ENCODE results near the gene CCL1.

The CCL1 gene, protein sequence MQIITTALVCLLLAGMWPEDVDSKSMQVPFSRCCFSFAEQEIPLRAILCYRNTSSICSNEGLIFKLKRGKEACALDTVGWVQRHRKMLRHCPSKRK

DNA sequence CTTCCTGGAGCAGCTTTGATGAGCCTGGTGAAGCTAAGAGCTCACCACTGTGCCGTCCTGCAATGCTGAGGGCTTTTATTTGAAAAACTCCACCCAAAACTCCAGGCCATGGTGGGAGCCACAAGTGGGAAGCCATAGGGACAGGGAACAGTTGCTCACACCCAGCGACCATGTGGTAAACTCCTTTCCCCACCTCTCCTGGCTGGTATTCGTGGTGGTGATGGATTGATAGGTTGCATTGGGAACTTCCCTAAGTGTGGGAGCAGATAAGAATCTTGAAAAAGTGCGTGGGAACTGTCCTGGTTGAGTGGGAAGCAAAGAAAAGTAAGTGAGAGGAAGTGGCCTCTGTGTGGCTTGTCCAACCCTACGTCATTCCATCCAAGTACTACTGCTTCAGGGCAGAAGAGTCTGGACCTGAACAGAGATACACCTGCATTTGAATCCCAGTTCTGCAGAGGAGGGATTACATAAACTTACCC lies at the start of gene CCL1:
Gene CCL1 (minus strand): TSS at position 51 of the 479 bp plus-strand sequence. CDS start 72 bp downstream, outside the sequence.
- peak within 1 kb of the TSS; percentile 56 for H3K27ac ChIP-seq
- peak within 1 kb of the TSS; percentile 13; the same call in 1 of the 2 replicates for H3K9ac ChIP-seq
- peaks cover 89% of the 10 kb centered on the region for H3K4me1 ChIP-seq
- peak within 1 kb of the TSS; percentile 69 for H3K4me2 ChIP-seq
- no peaks in the 10 kb centered on the region for H3K36me3 ChIP-seq
- no peak for TF ChIP-seq Cebpa-rat (IDR thresholded peaks at IDR 0.05)
- H3K9me3 ChIP-seq, result no peaks in the 10 kb centered on the region
- no peaks in the 10 kb centered on the region for H3K27me3 ChIP-seq
- no peak within 1 kb of the TSS for H3K4me3 ChIP-seq
- H4K20me1 ChIP-seq, result no peaks in the 10 kb centered on the region

GRCh38 chr17:34412534-34412933 lies 49.5 kb upstream of the CCL1 start:
- no peaks in the 10 kb centered on the region for H3K36me3 ChIP-seq
- H3K4me2 ChIP-seq, result no peak overlapping the region
- no peaks in the 10 kb centered on the region for H4K20me1 ChIP-seq
- no peaks in the 10 kb centered on the region for H3K27me3 ChIP-seq
- no peak overlapping the region for H3K9ac ChIP-seq
- H3K4me3 ChIP-seq, result no peak overlapping the region
- H3K27ac ChIP-seq, result no peak overlapping the region
- no peak for TF ChIP-seq Cebpa-rat (IDR thresholded peaks at IDR 0.05)
- H3K4me1 ChIP-seq, result no peaks in the 10 kb centered on the region
- no peaks in the 10 kb centered on the region for H3K9me3 ChIP-seq

- Histone ChIP-seq H3K27ac (no peak overlapping the region), H3K4me3 (no peak overlapping the region), H3K36me3 (no peaks in the 10 kb centered on the region), H3K9me3 (no peaks in the 10 kb centered on the region), H3K27me3 (no peaks in the 10 kb centered on the region), H4K20me1 (no peaks in the 10 kb centered on the region), H3K9ac (no peak overlapping the region), H3K4me2 (no peak overlapping the region), H3K4me1 (no peaks in the 10 kb centered on the region)
- no peak for TF ChIP-seq Cebpa-rat (IDR thresholded peaks at IDR 0.05)
Observed at GRCh38 chr17:34411646-34412421, 48.8 kb upstream of the CCL1 start.

DNA sequence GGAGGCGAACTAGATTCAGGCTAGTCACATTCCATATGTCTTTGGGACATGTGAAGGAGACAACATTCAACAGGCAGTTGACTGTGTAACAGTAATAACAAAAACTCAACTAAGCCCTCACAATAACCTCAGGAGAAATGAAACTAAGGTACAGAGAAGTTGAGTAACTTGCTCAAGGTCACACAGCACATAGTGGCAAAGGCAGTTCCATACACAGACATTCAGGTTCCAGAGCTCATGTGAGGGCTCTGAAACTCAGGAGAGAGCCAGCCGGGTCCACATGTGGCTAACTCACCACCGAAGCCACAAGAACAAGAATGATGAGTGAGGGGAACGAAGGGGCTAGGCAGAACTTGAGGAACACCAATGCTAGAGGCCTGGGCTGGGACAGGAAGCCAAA lies 46.3 kb upstream of the CCL1 start:
- Histone ChIP-seq H3K27ac (no peak overlapping the region), H3K4me3 (no peak overlapping the region), H3K4me2 (no peak overlapping the region), H4K20me1 (no peaks in the 10 kb centered on the region), H3K36me3 (no peaks in the 10 kb centered on the region), H3K9me3 (no peaks in the 10 kb centered on the region), H3K27me3 (no peaks in the 10 kb centered on the region), H3K9ac (no peak overlapping the region), H3K4me1 (no peaks in the 10 kb centered on the region)
- no peak for TF ChIP-seq Cebpa-rat (IDR thresholded peaks at IDR 0.05)

- no peaks in the 10 kb centered on the region for H4K20me1 ChIP-seq
- no peak overlapping the region for H3K9ac ChIP-seq
- no peak overlapping the region for H3K4me2 ChIP-seq
- H3K36me3 ChIP-seq, result no peaks in the 10 kb centered on the region
- H3K27ac ChIP-seq, result no peak overlapping the region
- H3K4me1 ChIP-seq, result no peaks in the 10 kb centered on the region
- H3K27me3 ChIP-seq, result no peaks in the 10 kb centered on the region
- no peak for TF ChIP-seq Cebpa-rat (IDR thresholded peaks at IDR 0.05)
- no peak overlapping the region for H3K4me3 ChIP-seq
- H3K9me3 ChIP-seq, result no peaks in the 10 kb centered on the region
Observed at GRCh38 chr17:34408439-34408838, 45.4 kb upstream of the CCL1 start.

DNA sequence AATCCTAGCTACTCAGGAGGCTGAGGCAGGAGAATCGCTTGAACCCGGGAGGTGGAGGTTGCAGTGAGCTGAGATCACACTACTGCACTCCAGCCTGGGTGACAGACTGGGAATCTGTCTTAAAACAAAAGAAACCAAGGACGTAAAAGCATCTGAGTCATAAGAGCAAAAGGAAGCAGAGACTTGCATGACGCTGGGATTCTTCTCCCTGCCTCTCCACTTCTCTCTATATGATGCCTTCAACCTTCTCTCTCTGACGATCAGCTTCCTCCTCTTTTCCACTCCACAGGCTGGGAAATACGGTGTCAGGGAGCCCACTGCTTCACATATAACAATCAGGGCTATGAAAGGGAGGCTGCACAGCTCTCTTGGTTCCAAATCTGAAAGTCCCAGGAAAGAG lies 43.2 kb upstream of the CCL1 start:
- no peaks in the 10 kb centered on the region for H3K4me1 ChIP-seq
- no peaks in the 10 kb centered on the region for H3K27me3 ChIP-seq
- no peak overlapping the region for H3K4me3 ChIP-seq
- no peak for TF ChIP-seq Cebpa-rat (IDR thresholded peaks at IDR 0.05)
- no peaks in the 10 kb centered on the region for H4K20me1 ChIP-seq
- H3K9ac ChIP-seq, result no peak overlapping the region
- no peaks in the 10 kb centered on the region for H3K36me3 ChIP-seq
- H3K27ac ChIP-seq, result no peak overlapping the region
- no peak overlapping the region for H3K4me2 ChIP-seq
- no peaks in the 10 kb centered on the region for H3K9me3 ChIP-seq

- Histone ChIP-seq H3K27me3 (no peaks in the 10 kb centered on the region), H3K9ac (no peak overlapping the region), H3K9me3 (no peaks in the 10 kb centered on the region), H3K4me2 (no peak overlapping the region), H3K27ac (no peak overlapping the region), H3K4me1 (peaks cover 26% of the 10 kb centered on the region), H4K20me1 (no peaks in the 10 kb centered on the region), H3K4me3 (no peak overlapping the region), H3K36me3 (no peaks in the 10 kb centered on the region)
- no peak for TF ChIP-seq Cebpa-rat (IDR thresholded peaks at IDR 0.05)
Observed at GRCh38 chr17:34403006-34403405, 40.0 kb upstream of the CCL1 start.

- H3K27me3 ChIP-seq, result no peaks in the 10 kb centered on the region
- no peak overlapping the region for H3K27ac ChIP-seq
- no peak overlapping the region for H3K9ac ChIP-seq
Observed at GRCh38 chr17:34401165-34401564, 38.1 kb upstream of the CCL1 start.

GRCh38 chr17:34400301-34400931 lies 37.4 kb upstream of the CCL1 start:
- Histone ChIP-seq H3K4me3 (no peak overlapping the region), H3K4me2 (no peak overlapping the region), H3K36me3 (no peaks in the 10 kb centered on the region), H3K9me3 (no peaks in the 10 kb centered on the region), H3K27ac (no peak overlapping the region), H4K20me1 (no peaks in the 10 kb centered on the region), H3K4me1 (peaks cover 37% of the 10 kb centered on the region), H3K27me3 (no peaks in the 10 kb centered on the region), H3K9ac (no peak overlapping the region)
- no peak for TF ChIP-seq Cebpa-rat (IDR thresholded peaks at IDR 0.05)

More at GRCh38 chr17:34401165-34401564, 38.1 kb upstream of the CCL1 start:
- H3K9me3 ChIP-seq, result no peaks in the 10 kb centered on the region
- TF ChIP-seq Cebpa-rat (IDR thresholded peaks at IDR 0.05), result no peak
- H4K20me1 ChIP-seq, result no peaks in the 10 kb centered on the region
- no peaks in the 10 kb centered on the region for H3K36me3 ChIP-seq
- H3K4me3 ChIP-seq, result no peak overlapping the region
- peaks cover 37% of the 10 kb centered on the region for H3K4me1 ChIP-seq
- H3K4me2 ChIP-seq, result no peak overlapping the region

DNA sequence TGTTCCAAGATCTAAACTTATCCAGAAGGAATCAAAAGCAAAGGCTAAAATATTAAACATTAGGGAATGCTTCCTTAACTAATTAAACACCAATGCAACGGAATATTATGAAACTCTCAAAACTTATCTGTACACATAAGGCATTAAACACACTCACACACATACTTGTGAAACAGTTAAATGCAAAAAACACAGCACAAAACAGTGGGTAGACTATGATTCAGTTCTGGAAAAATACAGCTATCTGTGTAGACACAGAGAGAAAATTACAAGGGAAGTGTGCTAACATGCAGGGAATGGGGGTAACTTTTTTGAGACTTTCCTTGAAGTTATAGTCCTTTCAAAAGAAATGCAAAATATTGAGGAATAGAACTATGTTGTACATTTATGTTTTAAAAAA lies 36.7 kb upstream of the CCL1 start:
- Histone ChIP-seq H3K4me1 (peaks cover 37% of the 10 kb centered on the region), H3K9me3 (no peaks in the 10 kb centered on the region), H3K36me3 (no peaks in the 10 kb centered on the region), H4K20me1 (no peaks in the 10 kb centered on the region), H3K4me2 (peak overlapping the region; percentile 68), H3K27ac (no peak overlapping the region), H3K9ac (no peak overlapping the region), H3K4me3 (no peak overlapping the region), H3K27me3 (no peaks in the 10 kb centered on the region)
- TF ChIP-seq Cebpa-rat (IDR thresholded peaks at IDR 0.05), result no peak

All from BLaER1 (cell line).